Measurements from ENCODE around the gene RRAS2.

GRCh38 chr11:14335712-14336111 lies 23.3 kb downstream of the RRAS2 start:
- TF ChIP-seq, protein P1, sequence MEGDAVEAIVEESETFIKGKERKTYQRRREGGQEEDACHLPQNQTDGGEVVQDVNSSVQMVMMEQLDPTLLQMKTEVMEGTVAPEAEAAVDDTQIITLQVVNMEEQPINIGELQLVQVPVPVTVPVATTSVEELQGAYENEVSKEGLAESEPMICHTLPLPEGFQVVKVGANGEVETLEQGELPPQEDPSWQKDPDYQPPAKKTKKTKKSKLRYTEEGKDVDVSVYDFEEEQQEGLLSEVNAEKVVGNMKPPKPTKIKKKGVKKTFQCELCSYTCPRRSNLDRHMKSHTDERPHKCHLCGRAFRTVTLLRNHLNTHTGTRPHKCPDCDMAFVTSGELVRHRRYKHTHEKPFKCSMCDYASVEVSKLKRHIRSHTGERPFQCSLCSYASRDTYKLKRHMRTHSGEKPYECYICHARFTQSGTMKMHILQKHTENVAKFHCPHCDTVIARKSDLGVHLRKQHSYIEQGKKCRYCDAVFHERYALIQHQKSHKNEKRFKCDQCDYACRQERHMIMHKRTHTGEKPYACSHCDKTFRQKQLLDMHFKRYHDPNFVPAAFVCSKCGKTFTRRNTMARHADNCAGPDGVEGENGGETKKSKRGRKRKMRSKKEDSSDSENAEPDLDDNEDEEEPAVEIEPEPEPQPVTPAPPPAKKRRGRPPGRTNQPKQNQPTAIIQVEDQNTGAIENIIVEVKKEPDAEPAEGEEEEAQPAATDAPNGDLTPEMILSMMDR (IDR thresholded peaks at IDR 0.05): no peak
- TF ChIP-seq POLR2A (IDR thresholded peaks at IDR 0.05) (no peak), POLR2AphosphoS5 (IDR thresholded peaks at IDR 0.05) (no peak), EP300 (IDR thresholded peaks at IDR 0.05) (no peak)
